IPS DF 6.9 (cell line): ENCODE data around the gene CDH23.

Experiments used
- DNase-seq: peaks from one replicate; pipeline ENCODE4 v3.0.0-alpha.2; 2013; ENCODE audit warnings: low read depth, low spot score
- H3K27ac ChIP-seq: one replicate; pipeline ENCODE4 v1.5.1; 2013; ENCODE audit warnings: low read length, control low read depth
- H3K27me3 ChIP-seq: 2 replicates; pipeline ENCODE4 v1.6.1; 2013; ENCODE audit warnings: mild to moderate bottlenecking, low read length; ENCODE audit not compliant: control insufficient read depth, insufficient read depth
- H3K36me3 ChIP-seq: 2 replicates; pipeline ENCODE4 v1.6.1; 2013; ENCODE audit warnings: low read length; ENCODE audit not compliant: control insufficient read depth, insufficient read depth
- H3K4me1 ChIP-seq: 2 replicates; pipeline ENCODE4 v1.6.1; 2013; ENCODE audit warnings: low read length; ENCODE audit not compliant: control insufficient read depth, insufficient read depth
- H3K4me3 ChIP-seq: 2 replicates; pipeline ENCODE4 v1.5.1; 2013; ENCODE audit warnings: mild to moderate bottlenecking, low read length
- H3K9me3 ChIP-seq: 2 replicates; pipeline ENCODE4 v1.6.1; 2013; ENCODE audit warnings: low read length, inconsistent platforms; ENCODE audit not compliant: control insufficient read depth, insufficient read depth
- WGBS: extraction: QIAGEN DNeasy Blood & Tissue Kit; methylation state at CpG from one replicate; pipeline ENCODE4 v1.1.7; 2013; ENCODE audit warnings: mixed read lengths, missing lambda C conversion rate; ENCODE audit not compliant: insufficient read length, insufficient coverage; 5-methylcytosine and 5-hydroxymethylcytosine counted together

Gene CDH23

GRCh38 chr10:71531485-71532446, 135.0 kb downstream of the CDH23 start:
- H3K27ac ChIP-seq: no peak overlapping the region
- H3K4me3 ChIP-seq: no peak overlapping the region
- no peak for DNase-seq
- H3K4me1 ChIP-seq: peaks cover 9% of the 10 kb centered on the region
- H3K27me3 ChIP-seq: no peaks in the 10 kb centered on the region
- H3K9me3 ChIP-seq: no peaks in the 10 kb centered on the region
- no CpG with 5 or more reads among the region's 10 CpGs for WGBS
- H3K36me3 ChIP-seq: no peaks in the 10 kb centered on the region

GRCh38 chr10:71532878-71533277, 136.2 kb downstream of the CDH23 start:
- Histone ChIP-seq H3K4me1 (peaks cover 9% of the 10 kb centered on the region), H3K27ac (no peak overlapping the region), H3K4me3 (no peak overlapping the region), H3K27me3 (no peaks in the 10 kb centered on the region), H3K36me3 (no peaks in the 10 kb centered on the region), H3K9me3 (no peaks in the 10 kb centered on the region)
- DNase-seq: no peak
- WGBS: no CpG with 5 or more reads among the region's 11 CpGs

GRCh38 chr10:71533936-71534335, 137.2 kb downstream of the CDH23 start:
- H3K9me3 ChIP-seq: no peaks in the 10 kb centered on the region
- no peak overlapping the region for H3K4me3 ChIP-seq
- no peaks in the 10 kb centered on the region for H3K36me3 ChIP-seq
- H3K27me3 ChIP-seq: no peaks in the 10 kb centered on the region
- H3K27ac ChIP-seq: no peak overlapping the region
- H3K4me1 ChIP-seq: 0 out of 2 replicates have a peak, but pooled peaks cover 3% of the 10 kb centered on the region
- DNase-seq: no peak
- WGBS: no CpG with 5 or more reads among the region's 7 CpGs

- Histone ChIP-seq H3K27ac (no peak overlapping the region), H3K4me3 (no peak overlapping the region), H3K36me3 (no peaks in the 10 kb centered on the region), H3K9me3 (no peaks in the 10 kb centered on the region), H3K4me1 (0 out of 2 replicates have a peak, but pooled peaks cover 2% of the 10 kb centered on the region), H3K27me3 (no peaks in the 10 kb centered on the region)
- DNase-seq: no peak
- WGBS: no CpG with 5 or more reads among the region's 4 CpGs
Observed at GRCh38 chr10:71534568-71535194, 138.0 kb downstream of the CDH23 start.

GRCh38 chr10:71536332-71536731, 139.6 kb downstream of the CDH23 start:
- Histone ChIP-seq H3K27me3 (no peaks in the 10 kb centered on the region), H3K36me3 (no peaks in the 10 kb centered on the region), H3K27ac (no peak overlapping the region), H3K4me1 (0 out of 2 replicates have a peak, but pooled peaks cover 5% of the 10 kb centered on the region), H3K4me3 (no peak overlapping the region), H3K9me3 (no peaks in the 10 kb centered on the region)
- no CpG with 5 or more reads among the region's 6 CpGs for WGBS
- no peak for DNase-seq

- Histone ChIP-seq H3K36me3 (no peaks in the 10 kb centered on the region), H3K27me3 (no peaks in the 10 kb centered on the region), H3K4me1 (0 out of 2 replicates have a peak, but pooled peaks cover 5% of the 10 kb centered on the region), H3K4me3 (no peak overlapping the region), H3K27ac (no peak overlapping the region), H3K9me3 (no peaks in the 10 kb centered on the region)
- no peak for DNase-seq
- no CpG with 5 or more reads among the region's 8 CpGs for WGBS
Observed at GRCh38 chr10:71537125-71537524, 140.4 kb downstream of the CDH23 start.

GRCh38 chr10:71537681-71538080, 141.0 kb downstream of the CDH23 start:
- no CpG with 5 or more reads among the region's 7 CpGs for WGBS
- no peaks in the 10 kb centered on the region for H3K27me3 ChIP-seq

GRCh38 chr10:71538608-71539260, 142.0 kb downstream of the CDH23 start:
- H3K4me1 ChIP-seq: peaks cover 8% of the 10 kb centered on the region
- WGBS: no CpG with 5 or more reads among the region's 9 CpGs
- H3K27ac ChIP-seq: no peak overlapping the region
- H3K4me3 ChIP-seq: no peak overlapping the region
- no peaks in the 10 kb centered on the region for H3K9me3 ChIP-seq
- no peaks in the 10 kb centered on the region for H3K36me3 ChIP-seq
- no peak for DNase-seq
- no peaks in the 10 kb centered on the region for H3K27me3 ChIP-seq

More at GRCh38 chr10:71537681-71538080, 141.0 kb downstream of the CDH23 start:
- peaks cover 7% of the 10 kb centered on the region for H3K4me1 ChIP-seq
- no peaks in the 10 kb centered on the region for H3K36me3 ChIP-seq
- H3K9me3 ChIP-seq: no peaks in the 10 kb centered on the region
- DNase-seq: no peak
- no peak overlapping the region for H3K4me3 ChIP-seq
- H3K27ac ChIP-seq: no peak overlapping the region

GRCh38 chr10:71539442-71540118, 142.9 kb downstream of the CDH23 start:
- Histone ChIP-seq H3K27ac (no peak overlapping the region), H3K36me3 (no peaks in the 10 kb centered on the region), H3K4me3 (no peak overlapping the region), H3K4me1 (peaks cover 8% of the 10 kb centered on the region), H3K27me3 (no peaks in the 10 kb centered on the region), H3K9me3 (no peaks in the 10 kb centered on the region)
- no peak for DNase-seq
- WGBS: no CpG with 5 or more reads among the region's 3 CpGs

- H3K27me3 ChIP-seq: no peaks in the 10 kb centered on the region
- H3K4me3 ChIP-seq: no peak overlapping the region
- WGBS: no CpG with 5 or more reads among the region's 7 CpGs
- no peaks in the 10 kb centered on the region for H3K9me3 ChIP-seq
- no peak for DNase-seq
- peaks cover 8% of the 10 kb centered on the region for H3K4me1 ChIP-seq
- H3K27ac ChIP-seq: no peak overlapping the region
- no peaks in the 10 kb centered on the region for H3K36me3 ChIP-seq
Observed at GRCh38 chr10:71542478-71542877, 145.8 kb downstream of the CDH23 start.
